CD14-positive monocyte (primary cell): ENCODE measurements around the gene ACSBG1. TPM values are rescaled to one million over a fixed set of nuclear protein-coding genes. Genes with fewer than 3 reads are reported as not detected.

ENCODE experiments used
- DNase-seq, 3 donors: peaks; one replicate each; pipeline ENCODE4 v3.0.0-alpha.2; 2011 to 2022
- H2AFZ ChIP-seq: 2 replicates; pipeline ENCODE4 v1.6.0; 2012; ENCODE audit warnings: mild to moderate bottlenecking, low read depth, low read length, inconsistent platforms; ENCODE audit not compliant: insufficient read depth, poor library complexity, severe bottlenecking
- H3K27ac ChIP-seq, 2 donors: 1 replicate in 1 of 2; 2 replicates in 1 of 2; pipeline ENCODE4 v1.5.1; 2012 to 2013; ENCODE audit warnings: low read length in 2 of 2, control low read depth in 1 of 2, inconsistent platforms in 1 of 2, low read depth in 1 of 2, mild to moderate bottlenecking in 1 of 2
- H3K27me3 ChIP-seq, 2 donors: one replicate each; pipeline versions ENCODE4 v1.6.0 to v1.6.1; 2011 to 2013; ENCODE audit warnings: low read length in 2 of 2; ENCODE audit not compliant: control insufficient read depth in 2 of 2, insufficient read depth in 2 of 2
- H3K36me3 ChIP-seq, 2 donors: replicated peaks in 1 of 2; 1 replicate in 1 of 2; 2 replicates in 1 of 2; pipeline versions ENCODE4 v1.5.1 to v1.6.1; 2012 to 2013; ENCODE audit warnings: low read length in 2 of 2, control low read depth in 1 of 2, inconsistent platforms in 1 of 2, mild to moderate bottlenecking in 1 of 2; ENCODE audit not compliant: insufficient read depth in 2 of 2, control insufficient read depth in 1 of 2
- H3K4me1 ChIP-seq, 2 donors: 1 replicate in 1 of 2; 2 replicates in 1 of 2; pipeline versions ENCODE4 v1.5.1 to v1.6.1; 2012 to 2013; ENCODE audit warnings: low read length in 2 of 2, control low read depth in 1 of 2, inconsistent platforms in 1 of 2, mild to moderate bottlenecking in 1 of 2, moderate library complexity in 1 of 2; ENCODE audit not compliant: insufficient read depth in 2 of 2, control insufficient read depth in 1 of 2
- H3K4me2 ChIP-seq: replicated peaks from 2 replicates; pipeline ENCODE3; 2012; ENCODE audit warnings: low read length, moderate library complexity, mild to moderate bottlenecking; ENCODE audit not compliant: poor library complexity, severe bottlenecking; ENCODE audit errors: extremely low read depth
- H3K4me3 ChIP-seq, 3 experiments: fragments of 200-600 bp in 1 of 3; sonication (generic) in 1 of 3; replicated peaks in 1 of 3; 1 replicate in 2 of 3; 2 replicates in 1 of 3; pipeline ENCODE4 v1.5.1; 2011 to 2013; ENCODE audit warnings: low read length in 3 of 3, mild to moderate bottlenecking in 3 of 3, control low read depth in 2 of 3, low read depth in 2 of 3, inconsistent platforms in 1 of 3, moderate library complexity in 1 of 3
- H3K79me2 ChIP-seq: 2 replicates; pipeline ENCODE4 v1.6.0; 2012; ENCODE audit warnings: mild to moderate bottlenecking, control low read depth, inconsistent platforms, low read length, moderate library complexity; ENCODE audit not compliant: insufficient read depth
- H3K9ac ChIP-seq: 2 replicates; pipeline ENCODE4 v1.6.0; 2017; ENCODE audit warnings: low read length, mild to moderate bottlenecking; ENCODE audit not compliant: insufficient read depth, poor library complexity, severe bottlenecking
- H3K9me3 ChIP-seq, 2 donors: replicated peaks in 1 of 2; 1 replicate in 1 of 2; 2 replicates in 1 of 2; pipeline versions ENCODE4 v1.5.1 to v1.6.1; 2012 to 2013; ENCODE audit warnings: low read length in 2 of 2, control low read depth in 1 of 2; ENCODE audit not compliant: control insufficient read depth in 1 of 2, insufficient read depth in 1 of 2
- H4K20me1 ChIP-seq: 2 replicates; pipeline ENCODE4 v1.6.0; 2012; ENCODE audit warnings: mild to moderate bottlenecking, low read length, control low read depth, moderate library complexity; ENCODE audit not compliant: insufficient read depth
- H3K27ac Mint-ChIP-seq, 7 donors: one replicate each; pipeline ENCODE4 v1.8.0; 2020; ENCODE audit warnings: mild to moderate bottlenecking in 7 of 7, mixed read lengths in 7 of 7, moderate library complexity in 6 of 7, inconsistent platforms in 2 of 7
- H3K27me3 Mint-ChIP-seq, 3 donors: one replicate each; pipeline ENCODE4 v1.8.0; 2021 to 2022; ENCODE audit warnings: low read depth in 3 of 3, mild to moderate bottlenecking in 3 of 3, mixed read lengths in 3 of 3, moderate library complexity in 3 of 3, inconsistent platforms in 1 of 3
- H3K36me3 Mint-ChIP-seq, 2 donors: one replicate each; pipeline ENCODE4 v1.8.0; 2020; ENCODE audit warnings: mixed read lengths in 2 of 2, inconsistent platforms in 1 of 2, mild to moderate bottlenecking in 1 of 2
- H3K4me1 Mint-ChIP-seq: one replicate; pipeline ENCODE4 v1.8.0; 2020; ENCODE audit warnings: mild to moderate bottlenecking, mixed read lengths
- H3K4me3 Mint-ChIP-seq, 2 donors: one replicate each; pipeline ENCODE4 v1.8.0; 2020; ENCODE audit warnings: mild to moderate bottlenecking in 2 of 2, mixed read lengths in 2 of 2, moderate library complexity in 1 of 2
- H3K9me3 Mint-ChIP-seq, 7 donors: one replicate each; pipeline ENCODE4 v1.8.0; 2020 to 2022; ENCODE audit warnings: mixed read lengths in 7 of 7, mild to moderate bottlenecking in 6 of 7, moderate library complexity in 6 of 7, inconsistent platforms in 2 of 7
- CTCF ChIP-seq: fragments of 200-600 bp; IDR thresholded peaks from one replicate; pipeline ENCODE4 v1.8.0; 2022; ENCODE audit warnings: antibody characterized with exemption, mild to moderate bottlenecking
- WGBS: methylation state at CpG from one replicate; pipeline ENCODE4 v1.1.5; 2013; ENCODE audit warnings: missing lambda C conversion rate; ENCODE audit not compliant: insufficient coverage; 5-methylcytosine and 5-hydroxymethylcytosine counted together
- intact Hi-C, 2 donors: fragments of 100-400 bp; cut with micrococcal nuclease; formaldehyde crosslinking; loops; one replicate each; pipeline versions ENCODE4 v1.15.0 to v1.15.1; 2023
- polyA plus RNA-seq, 3 donors: library from polyadenylated mRNA; depleted of rRNA in 1 of 3; unstranded in 2 of 3; stranded (reverse) in 1 of 3; fragments of 300-500 nt in 2 of 3; fragments of >200 nt in 1 of 3; fragmentation: Illumina TruSeq in 2 of 3; gene quantifications; 1 replicate in 2 of 3; 2 replicates in 1 of 3; pipeline ENCODE4 v1.2.3, GENCODE V29; 2012 to 2021

The ACSBG1 gene
- polyA plus RNA-seq, 3 donors, result 0.01 TPM; not detected in 2

GRCh38 chr15:78244893-78245292 lies 10.5 kb upstream of the ACSBG1 start:
- Histone ChIP-seq H4K20me1 (no peaks in the 10 kb centered on the region), H3K27me3 (no peaks in the 10 kb centered on the region), H3K9ac (no peak overlapping the region), H3K79me2 (no peaks in the 10 kb centered on the region), H3K4me2 (no peak overlapping the region), H3K9me3 (no peaks in the 10 kb centered on the region), H3K4me3 (no peak overlapping the region), H3K4me1 (peaks cover 5% of the 10 kb centered on the region in 2 donors), H3K27ac (no peak overlapping the region), H3K36me3 (no peaks in the 10 kb centered on the region), H2AFZ (no peak overlapping the region)
- Mint-ChIP-seq H3K36me3 (no peaks in the 10 kb centered on the region), H3K27me3 (peaks cover 1 to 3% (median 2%) of the 10 kb centered on the region in 3 donors), H3K9me3 (peaks cover 0 to 2% (median 0%) of the 10 kb centered on the region in 7 donors), H3K27ac (no peak overlapping the region), H3K4me1 (peaks cover 2% of the 10 kb centered on the region), H3K4me3 (no peak overlapping the region)
- no peak for TF ChIP-seq CTCF
- no peak for DNase-seq
- 37% methylated on average over 5 of the region's 7 CpGs for WGBS
- intact Hi-C loops, result loop anchor here (5.0 kb wide), 3 partner anchors 113 to 288 kb away; partner anchors contain the start of gene CIB2 (in 1 of the 2)

GRCh38 chr15:78244101-78244500 lies 9.7 kb upstream of the ACSBG1 start:
- Histone ChIP-seq H3K9me3 (no peaks in the 10 kb centered on the region), H3K4me3 (no peak overlapping the region), H3K4me2 (no peak overlapping the region), H4K20me1 (no peaks in the 10 kb centered on the region), H3K36me3 (no peaks in the 10 kb centered on the region), H3K27ac (no peak overlapping the region), H3K4me1 (peaks cover 5% of the 10 kb centered on the region in 2 donors), H2AFZ (no peak overlapping the region), H3K9ac (no peak overlapping the region), H3K27me3 (no peaks in the 10 kb centered on the region), H3K79me2 (no peaks in the 10 kb centered on the region)
- intact Hi-C loops, result loop anchor here (5.0 kb wide), 3 partner anchors 112 to 287 kb away; partner anchors contain the start of gene CIB2 (in 1 of the 2)
- no peak overlapping the region for H3K4me3 Mint-ChIP-seq
- WGBS, result 97% methylated on average over 4 of the region's 6 CpGs
- no peak for DNase-seq
- H3K27me3 Mint-ChIP-seq, result peaks cover 1 to 3% (median 2%) of the 10 kb centered on the region in 3 donors
- peaks cover 2% of the 10 kb centered on the region for H3K4me1 Mint-ChIP-seq
- H3K27ac Mint-ChIP-seq, result no peak overlapping the region
- TF ChIP-seq CTCF, result no peak
- peaks cover 0 to 2% (median 0%) of the 10 kb centered on the region in 7 donors for H3K9me3 Mint-ChIP-seq
- H3K36me3 Mint-ChIP-seq, result no peaks in the 10 kb centered on the region
